SU-DHL-6 (cell line): ENCODE data around the gene DHX35.

ENCODE experiments used
- H2AFZ ChIP-seq: fragments of 200-600 bp; sonication (generic); 2 replicates; pipeline ENCODE4 v1.6.1; 2014; ENCODE audit warnings: low read depth, mild to moderate bottlenecking, moderate library complexity, mixed read lengths, antibody characterized with exemption, low read length; ENCODE audit not compliant: severe bottlenecking
- H3F3A ChIP-seq: fragments of 200-600 bp; shearing (Covaris generic); 2 replicates; pipeline ENCODE4 v1.6.0; 2016; ENCODE audit warnings: antibody characterized with exemption, mild to moderate bottlenecking; ENCODE audit not compliant: insufficient read depth
- H3K27ac ChIP-seq: fragments of 200-600 bp; sonication (generic); 2 replicates; pipeline ENCODE4 v1.5.1; 2016; ENCODE audit warnings: low read depth, mild to moderate bottlenecking, low read length, moderate library complexity, mixed read lengths
- H3K27me3 ChIP-seq: fragments of 200-600 bp; sonication (generic), shearing (Covaris generic); 2 replicates; pipeline ENCODE4 v1.6.0; 2014; ENCODE audit warnings: mild to moderate bottlenecking, low read length
- H3K36me3 ChIP-seq: fragments of 200-600 bp; sonication (generic); 2 replicates; pipeline ENCODE4 v1.6.1; 2014; ENCODE audit warnings: mild to moderate bottlenecking, low read length, mixed read lengths
- H3K4me2 ChIP-seq: fragments of 300-600, 200-600 bp; shearing (Covaris generic), sonication (generic); 2 replicates; pipeline ENCODE4 v1.6.0; 2014; ENCODE audit warnings: low read length, low read depth, mild to moderate bottlenecking; ENCODE audit not compliant: poor library complexity, severe bottlenecking
- H3K4me3 ChIP-seq: fragments of 200-600 bp; sonication (generic); 2 replicates; pipeline ENCODE4 v1.5.1; 2014; ENCODE audit warnings: antibody characterized with exemption, low read length, mild to moderate bottlenecking, mixed read lengths; ENCODE audit not compliant: insufficient read depth, poor library complexity, severe bottlenecking
- H3K79me2 ChIP-seq: fragments of 200-600 bp; sonication (generic); 2 replicates; pipeline ENCODE4 v1.6.1; 2014; ENCODE audit warnings: mild to moderate bottlenecking, low read length, moderate library complexity; ENCODE audit not compliant: insufficient read depth
- H3K9ac ChIP-seq: fragments of 200-600 bp; sonication (generic); 2 replicates; pipeline ENCODE4 v1.7.0; 2014; ENCODE audit warnings: mild to moderate bottlenecking, low read length
- H3K9me2 ChIP-seq: fragments of 200-600 bp; sonication (generic); replicated peaks from 2 replicates; pipeline ENCODE4 v1.6.1; 2014; ENCODE audit warnings: low read length; ENCODE audit not compliant: insufficient read depth
- H3K9me3 ChIP-seq: fragments of 200-600 bp; sonication (generic); 2 replicates; pipeline ENCODE4 v1.6.1; 2014; ENCODE audit warnings: low read length, mixed read lengths; ENCODE audit not compliant: insufficient read depth
- H4K20me1 ChIP-seq: fragments of 200-600 bp; sonication (generic); 2 replicates; pipeline ENCODE4 v1.6.1; 2014; ENCODE audit warnings: low read depth, mild to moderate bottlenecking, antibody characterized with exemption, low read length, moderate library complexity, mixed read lengths
- EZH2phosphoT487 ChIP-seq: fragments of 200-600 bp; sonication (generic), shearing (Covaris generic); conservative IDR thresholded peaks from 2 replicates; pipeline ENCODE4 v1.6.1; 2018; ENCODE audit warnings: mild to moderate bottlenecking, antibody characterized with exemption, low read length, moderate library complexity, mixed read lengths
- TF ChIP-seq, protein P1 (sequence below): fragments of 200-600 bp; sonication (generic); IDR thresholded peaks from one replicate; pipeline ENCODE4 v1.5.1; 2017; ENCODE audit warnings: antibody characterized with exemption, mild to moderate bottlenecking, low read length, moderate library complexity; ENCODE audit not compliant: insufficient read depth, poor library complexity, severe bottlenecking

DHX35 gene

DNA sequence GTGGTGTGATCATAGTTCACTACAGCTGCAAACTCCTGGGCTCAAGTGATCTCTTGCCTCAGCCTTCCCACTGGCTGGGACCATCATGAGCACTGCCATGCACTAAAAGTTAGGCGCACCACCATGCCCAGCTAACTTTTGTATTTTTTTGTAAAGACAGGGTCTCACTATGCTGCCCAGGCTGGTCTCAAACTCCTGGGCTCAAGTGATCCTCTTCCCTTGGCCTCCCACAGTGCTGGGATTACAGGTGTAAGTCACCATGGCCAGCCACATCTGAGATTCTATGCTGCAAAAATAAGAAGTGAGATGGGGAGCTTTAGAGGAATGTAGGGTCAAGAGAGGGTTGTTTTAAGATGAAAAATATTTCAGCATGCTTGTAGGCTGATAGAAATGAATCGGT lies 37.4 kb upstream of the DHX35 start:
- no peaks in the 10 kb centered on the region for H3K9me2 ChIP-seq
- no peaks in the 10 kb centered on the region; the same call in 1 of the 2 replicates for H4K20me1 ChIP-seq
- no peaks in the 10 kb centered on the region for H3K9me3 ChIP-seq
- no peak overlapping the region for H3K4me3 ChIP-seq
- H3K79me2 ChIP-seq: peaks cover 34% of the 10 kb centered on the region
- H2AFZ ChIP-seq: no peak overlapping the region
- H3K27me3 ChIP-seq: no peaks in the 10 kb centered on the region
- H3K27ac ChIP-seq: no peak overlapping the region; the same call in 1 of the 2 replicates
- TF ChIP-seq, protein P1, sequence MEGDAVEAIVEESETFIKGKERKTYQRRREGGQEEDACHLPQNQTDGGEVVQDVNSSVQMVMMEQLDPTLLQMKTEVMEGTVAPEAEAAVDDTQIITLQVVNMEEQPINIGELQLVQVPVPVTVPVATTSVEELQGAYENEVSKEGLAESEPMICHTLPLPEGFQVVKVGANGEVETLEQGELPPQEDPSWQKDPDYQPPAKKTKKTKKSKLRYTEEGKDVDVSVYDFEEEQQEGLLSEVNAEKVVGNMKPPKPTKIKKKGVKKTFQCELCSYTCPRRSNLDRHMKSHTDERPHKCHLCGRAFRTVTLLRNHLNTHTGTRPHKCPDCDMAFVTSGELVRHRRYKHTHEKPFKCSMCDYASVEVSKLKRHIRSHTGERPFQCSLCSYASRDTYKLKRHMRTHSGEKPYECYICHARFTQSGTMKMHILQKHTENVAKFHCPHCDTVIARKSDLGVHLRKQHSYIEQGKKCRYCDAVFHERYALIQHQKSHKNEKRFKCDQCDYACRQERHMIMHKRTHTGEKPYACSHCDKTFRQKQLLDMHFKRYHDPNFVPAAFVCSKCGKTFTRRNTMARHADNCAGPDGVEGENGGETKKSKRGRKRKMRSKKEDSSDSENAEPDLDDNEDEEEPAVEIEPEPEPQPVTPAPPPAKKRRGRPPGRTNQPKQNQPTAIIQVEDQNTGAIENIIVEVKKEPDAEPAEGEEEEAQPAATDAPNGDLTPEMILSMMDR: no peak
- no peak for TF ChIP-seq EZH2phosphoT487
- H3K9ac ChIP-seq: no peak overlapping the region
- no peak overlapping the region for H3K4me2 ChIP-seq
- H3K36me3 ChIP-seq: no peaks in the 10 kb centered on the region
- peaks cover 17% of the 10 kb centered on the region for H3F3A ChIP-seq

DNA sequence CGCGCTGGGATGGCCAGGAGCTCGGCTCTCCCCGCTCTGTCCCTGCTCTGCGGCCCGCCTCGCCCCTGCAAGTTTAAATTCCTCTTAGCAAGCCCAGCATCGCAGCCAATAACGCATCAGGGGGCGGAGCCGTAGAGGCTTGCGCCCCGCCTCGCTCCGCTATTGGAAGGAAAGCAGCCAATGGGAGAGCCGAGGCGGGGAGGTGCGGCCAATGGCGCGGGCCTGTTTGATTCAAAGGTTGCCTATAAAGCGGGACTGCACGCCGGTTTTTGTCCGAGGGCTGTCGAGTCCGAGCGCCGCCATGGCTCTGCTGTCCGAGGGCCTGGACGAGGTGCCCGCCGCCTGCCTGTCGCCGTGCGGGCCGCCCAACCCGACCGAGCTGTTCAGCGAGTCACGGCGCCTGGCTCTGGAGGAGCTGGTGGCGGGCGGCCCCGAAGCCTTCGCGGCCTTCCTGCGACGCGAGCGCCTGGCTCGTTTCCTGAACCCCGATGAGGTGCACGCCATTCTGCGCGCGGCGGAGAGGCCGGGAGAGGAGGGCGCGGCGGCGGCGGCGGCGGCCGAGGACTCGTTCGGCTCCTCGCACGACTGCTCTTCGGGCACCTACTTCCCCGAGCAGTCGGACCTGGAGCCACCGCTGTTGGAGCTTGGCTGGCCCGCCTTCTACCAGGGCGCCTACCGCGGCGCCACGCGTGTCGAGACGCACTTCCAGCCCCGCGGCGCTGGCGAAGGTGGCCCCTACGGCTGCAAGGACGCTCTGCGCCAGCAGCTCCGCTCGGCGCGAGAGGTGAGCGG lies 35.8 kb upstream of the DHX35 start, which contains the start of gene FAM83D:
Gene FAM83D, plus strand, starts transcription at position 276 of the 792 bp plus-strand sequence. Its CDS starts 26 bp downstream, at position 302.
- Histone ChIP-seq H3K36me3 (no peaks in the 10 kb centered on the region), H3F3A (peaks cover 17% of the 10 kb centered on the region), H3K27me3 (no peaks in the 10 kb centered on the region), H2AFZ (no peak within 1 kb of the TSS), H3K9ac (peak within 1 kb of the TSS; percentile 97), H4K20me1 (no peaks in the 10 kb centered on the region; the same call in 1 of the 2 replicates), H3K27ac (peak within 1 kb of the TSS; percentile 73), H3K4me2 (peak within 1 kb of the TSS; percentile 73), H3K79me2 (peaks cover 50% of the 10 kb centered on the region), H3K9me3 (no peaks in the 10 kb centered on the region), H3K4me3 (peak within 1 kb of the TSS; percentile 94), H3K9me2 (no peaks in the 10 kb centered on the region)
- TF ChIP-seq, protein P1: no peak
- TF ChIP-seq EZH2phosphoT487: no peak

DNA sequence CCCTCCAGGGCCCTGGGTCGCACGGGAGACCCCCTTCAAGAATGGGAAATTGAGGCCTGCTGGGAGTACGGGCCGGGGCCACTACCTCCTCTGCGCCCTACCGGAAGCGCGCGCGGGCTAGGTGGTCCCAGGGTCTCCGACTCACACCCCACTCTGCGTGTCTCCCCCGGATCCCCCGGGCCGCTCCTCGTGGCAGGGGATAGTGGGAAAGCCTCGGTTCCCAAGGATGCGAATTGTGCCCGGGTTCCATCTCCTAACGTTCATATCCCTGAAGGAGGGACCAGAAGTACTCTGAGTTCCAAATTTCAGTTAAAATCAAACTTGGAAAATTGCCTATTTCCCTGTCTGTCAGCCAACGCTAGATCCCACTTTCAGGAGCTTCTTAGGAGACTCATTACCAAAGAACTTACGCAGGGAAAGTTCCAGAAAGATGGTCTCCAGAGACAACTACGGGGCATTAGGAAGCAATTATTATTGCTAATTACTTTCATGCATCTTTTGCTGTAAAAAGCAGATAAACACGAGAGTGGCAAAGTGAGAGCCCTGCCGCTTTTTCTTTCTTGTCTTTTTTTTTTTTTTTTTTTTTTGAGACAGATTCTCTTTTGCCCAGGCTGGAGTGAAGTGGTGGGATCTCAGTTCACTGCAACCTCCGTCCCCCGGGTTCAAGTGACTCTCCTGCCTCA lies 35.1 kb upstream of the DHX35 start:
- H3K4me3 ChIP-seq: peak overlapping the region; percentile 94
- peaks cover 57% of the 10 kb centered on the region for H3K79me2 ChIP-seq
- no peaks in the 10 kb centered on the region for H3K9me3 ChIP-seq
- TF ChIP-seq EZH2phosphoT487: no peak
- TF ChIP-seq, protein P1: no peak
- peak overlapping the region; percentile 73 for H3K4me2 ChIP-seq
- no peaks in the 10 kb centered on the region for H3K9me2 ChIP-seq
- H3K27ac ChIP-seq: peak overlapping the region; percentile 73
- H4K20me1 ChIP-seq: no peaks in the 10 kb centered on the region; the same call in 1 of the 2 replicates
- H3K27me3 ChIP-seq: no peaks in the 10 kb centered on the region
- no peak overlapping the region for H2AFZ ChIP-seq
- H3F3A ChIP-seq: peaks cover 17% of the 10 kb centered on the region
- no peaks in the 10 kb centered on the region for H3K36me3 ChIP-seq
- H3K9ac ChIP-seq: peak overlapping the region; percentile 97
